22Rv1 (cell line): ENCODE measurements around the gene ATP11A.

ENCODE experiments used
- CTCF ChIP-seq: fragments of 450-650 bp; IDR thresholded peaks from 2 replicates; pipeline ENCODE4 v1.5.1; 2017; ENCODE audit warnings: mild to moderate bottlenecking
- ZFX ChIP-seq: fragments of 450-650 bp; IDR thresholded peaks from 2 replicates; pipeline ENCODE4 v1.6.1; 2017; ENCODE audit warnings: antibody characterized with exemption, borderline replicate concordance

- no peak for TF ChIP-seq CTCF
- TF ChIP-seq ZFX: no peak
Observed at GRCh38 chr13:112859817-112860190, 170.0 kb downstream of the ATP11A start.
